ENCODE data around the gene PRDM5. TPM values are rescaled to one million over a fixed set of nuclear protein-coding genes. Genes with fewer than 3 reads are reported as not detected.

Gene PRDM5
- polyA plus RNA-seq, 1 donor (not counting 4 experiments of a cell fraction or from before 2014, with no cell fraction given), result 3.6 TPM

DNA sequence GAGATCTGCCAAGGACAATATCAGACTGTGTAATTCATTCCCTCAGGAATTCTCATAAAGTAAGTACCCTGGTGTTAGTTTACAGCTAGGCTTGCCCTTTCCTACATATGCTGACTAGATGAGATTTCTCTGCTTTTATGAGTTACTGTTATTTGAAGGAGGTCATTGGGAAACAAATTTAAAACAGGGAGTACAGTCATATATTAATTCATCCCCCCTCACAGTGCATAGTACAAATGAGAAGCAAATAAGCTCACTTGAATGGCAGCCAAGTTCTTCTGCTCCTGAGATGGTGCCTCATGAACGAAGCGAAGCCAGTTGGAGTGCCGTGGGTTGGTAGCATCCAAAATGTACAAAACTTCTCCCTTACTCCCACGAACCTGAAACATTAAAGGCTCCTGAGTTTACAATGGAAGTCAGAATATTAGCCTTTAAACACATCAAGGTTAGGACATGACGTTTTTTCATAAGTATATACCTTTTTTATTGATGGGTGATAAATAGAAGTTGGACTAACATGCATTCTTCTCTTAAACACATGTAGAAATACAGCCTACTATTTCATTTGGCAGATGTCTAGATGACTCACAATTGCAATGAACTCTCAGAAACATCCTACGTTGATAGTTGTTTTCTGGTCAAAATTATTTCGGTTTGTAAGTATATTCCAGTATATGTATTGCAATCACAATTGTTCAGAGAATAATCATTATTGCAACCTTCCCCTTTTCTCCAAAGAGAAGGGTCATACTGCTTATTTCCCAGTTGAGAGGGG, 69.2 kb downstream of the PRDM5 start:
- no peaks in the 10 kb centered on the region for H3K27me3 ChIP-seq (ENCODE audit: control insufficient read depth, extremely low read depth, insufficient read depth, low read length)
- H3K9me3 ChIP-seq (ENCODE audit: control insufficient read depth, low read depth, low read length), result no peaks in the 10 kb centered on the region
- H3K9me1 ChIP-seq (ENCODE audit: control insufficient read depth, extremely low read depth, insufficient read depth, low read length), result no peaks in the 10 kb centered on the region
- no peak overlapping the region for H3K4me3 ChIP-seq (ENCODE audit: control insufficient read depth in 2 of 3, extremely low read depth in 1 of 3, insufficient read depth in 2 of 3, low read depth in 1 of 3, low read length in 3 of 3)
- H3K79me2 ChIP-seq (ENCODE audit: control insufficient read depth, insufficient read depth, low read length), result no peaks in the 10 kb centered on the region
- TF ChIP-seq EZH2 (IDR thresholded peaks at IDR 0.05; ENCODE audit: low read length), result no peak
- TF ChIP-seq, protein P1, sequence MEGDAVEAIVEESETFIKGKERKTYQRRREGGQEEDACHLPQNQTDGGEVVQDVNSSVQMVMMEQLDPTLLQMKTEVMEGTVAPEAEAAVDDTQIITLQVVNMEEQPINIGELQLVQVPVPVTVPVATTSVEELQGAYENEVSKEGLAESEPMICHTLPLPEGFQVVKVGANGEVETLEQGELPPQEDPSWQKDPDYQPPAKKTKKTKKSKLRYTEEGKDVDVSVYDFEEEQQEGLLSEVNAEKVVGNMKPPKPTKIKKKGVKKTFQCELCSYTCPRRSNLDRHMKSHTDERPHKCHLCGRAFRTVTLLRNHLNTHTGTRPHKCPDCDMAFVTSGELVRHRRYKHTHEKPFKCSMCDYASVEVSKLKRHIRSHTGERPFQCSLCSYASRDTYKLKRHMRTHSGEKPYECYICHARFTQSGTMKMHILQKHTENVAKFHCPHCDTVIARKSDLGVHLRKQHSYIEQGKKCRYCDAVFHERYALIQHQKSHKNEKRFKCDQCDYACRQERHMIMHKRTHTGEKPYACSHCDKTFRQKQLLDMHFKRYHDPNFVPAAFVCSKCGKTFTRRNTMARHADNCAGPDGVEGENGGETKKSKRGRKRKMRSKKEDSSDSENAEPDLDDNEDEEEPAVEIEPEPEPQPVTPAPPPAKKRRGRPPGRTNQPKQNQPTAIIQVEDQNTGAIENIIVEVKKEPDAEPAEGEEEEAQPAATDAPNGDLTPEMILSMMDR (optimal IDR thresholded peaks at IDR 0.05 in 1 of 3, IDR thresholded peaks at IDR 0.05 in 1 of 3, conservative IDR thresholded peaks at IDR 0.05 in 1 of 3; ENCODE audit: extremely low read depth in 1 of 3, insufficient read depth in 2 of 3, low read length in 3 of 3), result no peak
- dilution Hi-C loops (cut with MboI; ENCODE audit: extremely low pct_ligation_motif_present, low sequenced_read_pairs), result no loop called here
- FAIRE-seq, result no peak
- no peak overlapping the region for H2AFZ ChIP-seq (ENCODE audit: control insufficient read depth, low read length)
- H3K4me1 ChIP-seq (ENCODE audit: control insufficient read depth, extremely low read depth, insufficient read depth, low read length), result no peaks in the 10 kb centered on the region
- no peaks in the 10 kb centered on the region for H3K36me3 ChIP-seq (ENCODE audit: control insufficient read depth in 2 of 2, extremely low read depth in 1 of 2, insufficient read depth in 2 of 2, low read length in 2 of 2)
- H3K27ac ChIP-seq (ENCODE audit: control insufficient read depth, insufficient read depth, low read length), result no peak overlapping the region
- DNase-seq (ENCODE audit: low read depth, low spot score), result no peak
- no peak overlapping the region for H3K4me2 ChIP-seq (ENCODE audit: control insufficient read depth, extremely low read depth, insufficient read depth, low read depth, low read length)
- no peaks in the 10 kb centered on the region for H4K20me1 ChIP-seq (ENCODE audit: control insufficient read depth, extremely low read depth, insufficient read depth, low read length)
- no peak overlapping the region for H3K9ac ChIP-seq (ENCODE audit: control insufficient read depth, extremely low read depth, insufficient read depth, low read length)

DNA sequence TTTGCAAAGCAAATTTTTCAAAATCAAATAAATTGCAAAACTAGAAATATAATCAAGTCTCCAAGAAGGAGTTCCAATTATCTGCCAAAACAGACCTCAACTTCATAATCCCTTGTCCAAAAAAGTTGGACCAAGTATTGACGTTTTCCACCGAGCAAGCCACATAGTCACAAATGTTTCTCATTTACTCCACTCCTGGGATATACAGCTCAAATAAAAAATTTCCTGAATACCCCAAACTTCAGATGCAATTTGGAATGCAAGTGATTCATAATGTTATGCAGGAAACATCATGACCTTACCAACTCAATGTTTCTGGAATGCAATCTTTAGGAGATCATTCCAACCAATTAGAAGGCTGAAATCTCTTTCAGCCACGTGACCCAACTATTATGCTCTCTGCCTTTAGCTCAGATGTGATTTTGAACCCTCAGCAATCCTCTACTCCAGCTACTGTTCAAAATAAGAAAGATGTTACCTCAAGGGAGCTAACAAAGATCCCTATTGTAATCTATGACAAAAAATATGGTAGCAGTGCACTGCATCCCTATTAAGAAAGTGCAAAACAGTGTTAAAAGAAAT, 72.4 kb downstream of the PRDM5 start:
- H3K9ac ChIP-seq (ENCODE audit: control insufficient read depth, extremely low read depth, insufficient read depth, low read length), result no peak overlapping the region
- DNase-seq (ENCODE audit: low read depth, low spot score), result no peak
- FAIRE-seq, result no peak
- no peaks in the 10 kb centered on the region for H3K9me1 ChIP-seq (ENCODE audit: control insufficient read depth, extremely low read depth, insufficient read depth, low read length)
- no peaks in the 10 kb centered on the region for H3K36me3 ChIP-seq (ENCODE audit: control insufficient read depth in 2 of 2, extremely low read depth in 1 of 2, insufficient read depth in 2 of 2, low read length in 2 of 2)
- H3K9me3 ChIP-seq (ENCODE audit: control insufficient read depth, low read depth, low read length), result no peaks in the 10 kb centered on the region
- dilution Hi-C loops (cut with MboI; ENCODE audit: extremely low pct_ligation_motif_present, low sequenced_read_pairs), result no loop called here
- H3K4me2 ChIP-seq (ENCODE audit: control insufficient read depth, extremely low read depth, insufficient read depth, low read depth, low read length), result no peak overlapping the region
- H4K20me1 ChIP-seq (ENCODE audit: control insufficient read depth, extremely low read depth, insufficient read depth, low read length), result no peaks in the 10 kb centered on the region
- no peak overlapping the region for H3K4me3 ChIP-seq (ENCODE audit: control insufficient read depth in 2 of 3, extremely low read depth in 1 of 3, insufficient read depth in 2 of 3, low read depth in 1 of 3, low read length in 3 of 3)
- no peaks in the 10 kb centered on the region for H3K79me2 ChIP-seq (ENCODE audit: control insufficient read depth, insufficient read depth, low read length)
- H3K27me3 ChIP-seq (ENCODE audit: control insufficient read depth, extremely low read depth, insufficient read depth, low read length), result no peaks in the 10 kb centered on the region
- H3K27ac ChIP-seq (ENCODE audit: control insufficient read depth, insufficient read depth, low read length), result no peak overlapping the region
- no peaks in the 10 kb centered on the region for H3K4me1 ChIP-seq (ENCODE audit: control insufficient read depth, extremely low read depth, insufficient read depth, low read length)
- no peak for TF ChIP-seq EZH2 (IDR thresholded peaks at IDR 0.05; ENCODE audit: low read length)
- TF ChIP-seq, protein P1 (optimal IDR thresholded peaks at IDR 0.05 in 1 of 3, IDR thresholded peaks at IDR 0.05 in 1 of 3, conservative IDR thresholded peaks at IDR 0.05 in 1 of 3; ENCODE audit: extremely low read depth in 1 of 3, insufficient read depth in 2 of 3, low read length in 3 of 3), result no peak
- no peak overlapping the region for H2AFZ ChIP-seq (ENCODE audit: control insufficient read depth, low read length)

Measured in keratinocyte (primary cell).